IPS-NIHi11 (cell line): ENCODE results near the gene CNPY1.

ENCODE experiments used
- DNase-seq: peaks from one replicate; pipeline ENCODE4 v3.0.0; 2012; ENCODE audit warnings: mixed read lengths, low spot score

The CNPY1 gene

GRCh38 chr7:155489158-155489840 lies 57.1 kb downstream of the CNPY1 start:
- DNase-seq: no peak

GRCh38 chr7:155488483-155489127 lies 57.8 kb downstream of the CNPY1 start:
- DNase-seq: no peak

GRCh38 chr7:155487509-155488482 lies 58.6 kb downstream of the CNPY1 start:
- no peak for DNase-seq

GRCh38 chr7:155486783-155487508 lies 59.4 kb downstream of the CNPY1 start:
- no peak for DNase-seq

- DNase-seq: no peak
These were observed 61.6 kb downstream of the CNPY1 start for GRCh38 chr7:155484483-155485399.

- no peak for DNase-seq
These were observed 62.5 kb downstream of the CNPY1 start for GRCh38 chr7:155483868-155484325.

- no peak for DNase-seq
These were observed 63.1 kb downstream of the CNPY1 start for GRCh38 chr7:155483245-155483644.

GRCh38 chr7:155482511-155483183 lies 63.7 kb downstream of the CNPY1 start:
- no peak for DNase-seq

- DNase-seq: no peak
These were observed 64.6 kb downstream of the CNPY1 start for GRCh38 chr7:155481764-155482163.

GRCh38 chr7:155477476-155477875 lies 68.9 kb downstream of the CNPY1 start:
- DNase-seq: no peak

- DNase-seq: no peak
These were observed 74.6 kb downstream of the CNPY1 start for GRCh38 chr7:155471718-155472117.

- no peak for DNase-seq
These were observed 75.4 kb downstream of the CNPY1 start for GRCh38 chr7:155470686-155471638.

GRCh38 chr7:155470186-155470487 lies 76.2 kb downstream of the CNPY1 start:
- DNase-seq: no peak

GRCh38 chr7:155469311-155470185 lies 76.8 kb downstream of the CNPY1 start:
- DNase-seq: no peak

- DNase-seq: no peak
These were observed 77.6 kb downstream of the CNPY1 start for GRCh38 chr7:155468785-155469148.

- DNase-seq: peak; percentile 59
These were observed 78.2 kb downstream of the CNPY1 start for GRCh38 chr7:155467846-155468784.
